Endothelial cell of umbilical vein (primary cell): ENCODE results near the gene DYNC2H1. TPM values are rescaled to one million over a fixed set of nuclear protein-coding genes. Genes with fewer than 3 reads are reported as not detected.

ENCODE experiments used
- BruUV-seq: library from RNA; stranded (reverse); fragments of 400-500 nt; replicated peaks from 2 replicates; lab custom pipeline; 2021; lab: Mats Ljungman, UMichigan
- CTCF ChIA-PET: fragments of 300-600, 350-600 bp; sonication (Branson Sonifier 250); formaldehyde crosslinking; loops from one replicate; lab custom pipeline; 2021; ENCODE audit warnings: antibody characterized with exemption, inconsistent platforms; lab: Charles Lee
- POLR2A ChIA-PET: fragments of 300-600, 350-600 bp; sonication (Branson Sonifier 250); formaldehyde crosslinking; loops from one replicate; lab custom pipeline; 2021; ENCODE audit warnings: antibody characterized with exemption, inconsistent platforms; lab: Charles Lee
- DNase-seq: peaks from one replicate; pipeline ENCODE4 v3.0.0-alpha.2; 2011; ENCODE audit warnings: low read depth, low spot score
- FAIRE-seq: peaks from 2 replicates; lab custom pipeline; 2011; peaks lifted over from hg19 to GRCh38; lab: Jason Lieb, UNC
- H2AFZ ChIP-seq: 2 replicates; pipeline ENCODE4 v1.6.0; 2012; ENCODE audit warnings: low read depth, low read length, control low read depth, inconsistent platforms
- H3K27ac ChIP-seq: 2 replicates; pipeline ENCODE4 v1.5.1; 2011; ENCODE audit warnings: low read depth, mild to moderate bottlenecking, control low read depth, low read length, moderate library complexity; ENCODE audit not compliant: insufficient read depth
- H3K27me3 ChIP-seq, 2 experiments: 2 replicates each; pipeline versions ENCODE4 v1.6.0 to v1.6.1; 2011; ENCODE audit warnings: low read length in 2 of 2, mixed read lengths in 1 of 2; ENCODE audit not compliant: control insufficient read depth in 2 of 2, insufficient read depth in 2 of 2
- H3K36me3 ChIP-seq, 2 experiments: 2 replicates in 1 of 2; 3 replicates in 1 of 2; pipeline ENCODE4 v1.5.1; 2011; ENCODE audit warnings: low read length in 2 of 2, mild to moderate bottlenecking in 1 of 2, moderate library complexity in 1 of 2; ENCODE audit not compliant: control insufficient read depth in 2 of 2, insufficient read depth in 2 of 2; ENCODE audit errors: extremely low read depth in 1 of 2
- H3K4me1 ChIP-seq: 3 replicates; pipeline ENCODE4 v1.5.1; 2011; ENCODE audit warnings: mild to moderate bottlenecking, low read length; ENCODE audit not compliant: control insufficient read depth, insufficient read depth; ENCODE audit errors: extremely low read depth
- H3K4me2 ChIP-seq: 2 replicates; pipeline ENCODE4 v1.6.1; 2011; ENCODE audit warnings: low read length, control low read depth, mixed read lengths; ENCODE audit not compliant: insufficient read depth
- H3K4me3 ChIP-seq, 3 experiments: fragments of 200-600 bp in 1 of 3; sonication (generic), shearing (Covaris generic) in 1 of 3; replicated peaks in 1 of 3; 2 replicates each; pipeline ENCODE4 v1.5.1; 2011 to 2016; ENCODE audit warnings: control low read depth in 3 of 3, low read length in 3 of 3, mild to moderate bottlenecking in 2 of 3, inconsistent platforms in 1 of 3, low read depth in 1 of 3, moderate library complexity in 1 of 3; ENCODE audit not compliant: insufficient read depth in 1 of 3
- H3K79me2 ChIP-seq: 2 replicates; pipeline ENCODE4 v1.6.0; 2012; ENCODE audit warnings: low read length, inconsistent platforms; ENCODE audit not compliant: control insufficient read depth, insufficient read depth
- H3K9ac ChIP-seq: replicated peaks from 2 replicates; pipeline ENCODE3; 2011; ENCODE audit warnings: low read length, control low read depth; ENCODE audit not compliant: insufficient read depth; ENCODE audit errors: extremely low read depth
- H3K9me1 ChIP-seq: replicated peaks from 3 replicates; pipeline ENCODE4 v1.6.0; 2011; ENCODE audit warnings: mild to moderate bottlenecking, low read length; ENCODE audit not compliant: control insufficient read depth, insufficient read depth; ENCODE audit errors: extremely low read depth
- H3K9me3 ChIP-seq: replicated peaks from 2 replicates; pipeline ENCODE4 v1.5.1; 2012; ENCODE audit warnings: low read length, inconsistent platforms; ENCODE audit not compliant: control insufficient read depth, insufficient read depth
- H4K20me1 ChIP-seq: replicated peaks from 2 replicates; pipeline ENCODE3; 2011; ENCODE audit warnings: mild to moderate bottlenecking, low read length; ENCODE audit not compliant: control insufficient read depth, insufficient read depth; ENCODE audit errors: extremely low read depth
- EZH2 ChIP-seq: IDR thresholded peaks from 2 replicates; pipeline ENCODE4 v1.6.1; 2012; ENCODE audit warnings: borderline replicate concordance, low read depth, mild to moderate bottlenecking, moderate library complexity, low read length, inconsistent platforms; ENCODE audit not compliant: severe bottlenecking
- FOS ChIP-seq: IDR thresholded peaks from 2 replicates; pipeline ENCODE4 v1.6.1; 2011; ENCODE audit warnings: mild to moderate bottlenecking, low read length, moderate library complexity, borderline replicate concordance; ENCODE audit not compliant: insufficient read depth
- GATA2 ChIP-seq: IDR thresholded peaks from 2 replicates; pipeline ENCODE4 v1.7.0; 2011; ENCODE audit warnings: low read depth, mild to moderate bottlenecking, moderate library complexity, mixed read lengths, low read length; ENCODE audit not compliant: insufficient read length, insufficient read depth
- JUN ChIP-seq: IDR thresholded peaks from 2 replicates; pipeline ENCODE4 v1.6.1; 2011; ENCODE audit warnings: borderline replicate concordance, low read depth; ENCODE audit not compliant: insufficient read length, insufficient read depth
- MAX ChIP-seq: IDR thresholded peaks from 2 replicates; pipeline ENCODE4 v1.6.1; 2011; ENCODE audit not compliant: insufficient read depth, insufficient read length
- MYC ChIP-seq: IDR thresholded peaks from one replicate; pipeline ENCODE4 v1.6.1; 2011; ENCODE audit warnings: mild to moderate bottlenecking, low read depth, low read length
- POLR2A ChIP-seq: IDR thresholded peaks from 2 replicates; pipeline ENCODE4 v1.6.1; 2012; ENCODE audit warnings: low read depth, mild to moderate bottlenecking, control low read depth, low read length
- POLR2AphosphoS5 ChIP-seq: IDR thresholded peaks from 2 replicates; pipeline ENCODE4 v1.6.1; 2012; ENCODE audit warnings: low read depth, mild to moderate bottlenecking, control low read depth, low read length, moderate library complexity; ENCODE audit not compliant: insufficient read depth
- dilution Hi-C: fragments of 300-500 bp; cut with MboI; formaldehyde crosslinking; loops from one replicate; pipeline ENCODE4 v1.15.0; 2019; ENCODE audit warnings: low sequenced_read_pairs; ENCODE audit not compliant: extremely low pct_ligation_motif_present
- intact Hi-C: fragments of 100-400 bp; cut with micrococcal nuclease; formaldehyde crosslinking; loops from one replicate; pipeline ENCODE4 v1.10.0; 2022
- polyA plus RNA-seq, 4 experiments: library from polyadenylated mRNA; depleted of rRNA in 3 of 4; stranded (reverse) in 3 of 4; unstranded in 1 of 4; fragments of >200 nt; gene quantifications; 2 replicates each; pipeline versions ENCODE4 v1.2.1 to v1.2.3, GENCODE V29; 2011 to 2012; ENCODE audit warnings: missing spikeins in 1 of 4
- total RNA-seq: library from RNA; stranded (reverse); gene quantifications from 2 replicates; pipeline ENCODE4 v1.2.3, GENCODE V29; 2021
- TF ChIP-seq, protein P1 (sequence below), 2 donors: IDR thresholded peaks; 1 replicate in 1 of 2; 2 replicates in 1 of 2; pipeline ENCODE4 v1.5.1; 2011; ENCODE audit warnings: low read length in 2 of 2, mild to moderate bottlenecking in 2 of 2, moderate library complexity in 2 of 2, control low read depth in 1 of 2, inconsistent platforms in 1 of 2, low read depth in 1 of 2; ENCODE audit not compliant: insufficient read depth in 1 of 2; ENCODE audit errors: extremely low read depth in 1 of 2

DYNC2H1 gene
- total and polyA plus RNA-seq, 2 donors (not counting 3 experiments of a cell fraction or from before 2014, with no cell fraction given), result 1.9 to 4.2 TPM

DNA sequence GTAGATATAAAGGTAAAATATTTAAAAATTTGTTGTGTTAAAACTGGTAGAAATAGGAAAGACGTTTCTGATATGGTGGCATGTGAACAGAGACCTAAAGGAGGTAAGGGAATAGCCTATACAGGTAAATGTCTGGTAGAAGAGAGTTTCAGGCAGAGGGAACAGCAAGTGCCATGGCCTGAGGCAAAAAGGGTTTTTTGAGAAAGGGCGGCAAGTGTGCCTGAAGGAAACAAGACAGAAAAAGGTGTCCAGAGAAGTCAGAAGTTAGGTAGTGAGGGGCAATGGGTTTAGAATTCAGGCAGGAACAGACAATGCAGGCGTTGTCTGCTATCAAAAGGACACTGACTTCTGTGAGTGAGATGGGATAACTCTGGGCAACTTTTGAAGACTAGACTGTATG, 339.7 kb downstream of the DYNC2H1 start:
- dilution Hi-C loops, result no loop called here
- Histone ChIP-seq H3K4me3 (no peak overlapping the region), H3K9ac (no peak overlapping the region), H3K4me2 (no peak overlapping the region), H3K4me1 (no peaks in the 10 kb centered on the region), H3K9me3 (no peaks in the 10 kb centered on the region), H2AFZ (no peak overlapping the region), H4K20me1 (no peaks in the 10 kb centered on the region), H3K36me3 (no peaks in the 10 kb centered on the region), H3K27me3 (no peaks in the 10 kb centered on the region), H3K79me2 (no peaks in the 10 kb centered on the region), H3K9me1 (no peaks in the 10 kb centered on the region), H3K27ac (no peak overlapping the region)
- BruUV-seq, result no TSS peak
- TF ChIP-seq JUN, result no peak
- no peak for TF ChIP-seq EZH2
- TF ChIP-seq GATA2, result no peak
- TF ChIP-seq, protein P1, sequence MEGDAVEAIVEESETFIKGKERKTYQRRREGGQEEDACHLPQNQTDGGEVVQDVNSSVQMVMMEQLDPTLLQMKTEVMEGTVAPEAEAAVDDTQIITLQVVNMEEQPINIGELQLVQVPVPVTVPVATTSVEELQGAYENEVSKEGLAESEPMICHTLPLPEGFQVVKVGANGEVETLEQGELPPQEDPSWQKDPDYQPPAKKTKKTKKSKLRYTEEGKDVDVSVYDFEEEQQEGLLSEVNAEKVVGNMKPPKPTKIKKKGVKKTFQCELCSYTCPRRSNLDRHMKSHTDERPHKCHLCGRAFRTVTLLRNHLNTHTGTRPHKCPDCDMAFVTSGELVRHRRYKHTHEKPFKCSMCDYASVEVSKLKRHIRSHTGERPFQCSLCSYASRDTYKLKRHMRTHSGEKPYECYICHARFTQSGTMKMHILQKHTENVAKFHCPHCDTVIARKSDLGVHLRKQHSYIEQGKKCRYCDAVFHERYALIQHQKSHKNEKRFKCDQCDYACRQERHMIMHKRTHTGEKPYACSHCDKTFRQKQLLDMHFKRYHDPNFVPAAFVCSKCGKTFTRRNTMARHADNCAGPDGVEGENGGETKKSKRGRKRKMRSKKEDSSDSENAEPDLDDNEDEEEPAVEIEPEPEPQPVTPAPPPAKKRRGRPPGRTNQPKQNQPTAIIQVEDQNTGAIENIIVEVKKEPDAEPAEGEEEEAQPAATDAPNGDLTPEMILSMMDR (IDR thresholded peaks at IDR 0.05; ENCODE audit: extremely low read depth in 1 of 2, insufficient read depth in 1 of 2, low read depth in 1 of 2, low read length in 2 of 2), result no peak
- TF ChIP-seq FOS, result no peak
- no peak for TF ChIP-seq POLR2AphosphoS5
- no peak for TF ChIP-seq MAX
- no peak for TF ChIP-seq POLR2A
- TF ChIP-seq MYC, result no peak
- DNase-seq (no peak), FAIRE-seq (no peak)
- ChIA-PET CTCF (interaction anchor here (1.0 kb wide), 1 partner anchor 88 kb away, joined by 3 read pairs; no protein-coding TSS in a partner anchor), POLR2A (no interaction called here)
- intact Hi-C loops, result no loop called here
